SK-N-SH (cell line): Measurements from ENCODE around the gene CCDC187. TPM values are rescaled to one million over a fixed set of nuclear protein-coding genes. Genes with fewer than 3 reads are reported as not detected.

Experiments
- CTCF ChIA-PET: fragments of 300-600, 350-600 bp; formaldehyde crosslinking; extraction: SDS; loops from one replicate; lab custom pipeline; 2021; lab: Yijun Ruan, JAX
- POLR2A ChIA-PET: fragments of 350-600 bp; sonication (Branson Sonifier 250); formaldehyde crosslinking; extraction: SDS; loops from one replicate; lab custom pipeline; 2020; ENCODE audit warnings: antibody characterized with exemption, inconsistent platforms; lab: Yijun Ruan, JAX
- DNase-seq: peaks from one replicate; pipeline ENCODE4 v3.0.0; 2012
- H2AFZ ChIP-seq: fragments of 200-600 bp; sonication (generic); 2 replicates; pipeline ENCODE4 v1.8.1; 2016; ENCODE audit warnings: antibody characterized with exemption, mild to moderate bottlenecking, low read depth
- H3F3A ChIP-seq: fragments of 200-600 bp; sonication (generic); replicated peaks from 2 replicates; pipeline ENCODE3; 2016; ENCODE audit warnings: antibody characterized with exemption, mild to moderate bottlenecking; ENCODE audit not compliant: insufficient read depth
- H3K27ac ChIP-seq, 2 experiments: fragments of 200-500 bp in 1 of 2; fragments of 200-600 bp in 1 of 2; sonication (Bioruptor generic) in 1 of 2; sonication (generic), shearing (Covaris generic) in 1 of 2; 2 replicates each; pipeline versions ENCODE4 v1.5.1 to v1.6.1; 2014 to 2016; ENCODE audit warnings: low read depth in 2 of 2, inconsistent platforms in 1 of 2, low read length in 1 of 2, mild to moderate bottlenecking in 1 of 2, mixed read lengths in 1 of 2
- H3K27me3 ChIP-seq: fragments of 200-600 bp; sonication (generic), shearing (Covaris generic); 2 replicates; pipeline ENCODE4 v1.6.1; 2016; ENCODE audit warnings: mixed run types; ENCODE audit not compliant: insufficient read depth
- H3K36me3 ChIP-seq, 2 experiments: fragments of 200-500 bp in 1 of 2; fragments of 200-600 bp in 1 of 2; sonication (Bioruptor generic) in 1 of 2; sonication (generic) in 1 of 2; replicated peaks in 1 of 2; 2 replicates each; pipeline versions ENCODE3 to v1.5.1; 2014 to 2016; ENCODE audit warnings: low read length in 1 of 2, mild to moderate bottlenecking in 1 of 2; ENCODE audit not compliant: insufficient read depth in 2 of 2, control insufficient read depth in 1 of 2
- H3K4me1 ChIP-seq, 2 experiments: fragments of 200-500 bp in 1 of 2; fragments of 200-600 bp in 1 of 2; sonication (Bioruptor generic) in 1 of 2; sonication (generic), shearing (Covaris generic) in 1 of 2; 2 replicates each; pipeline versions ENCODE4 v1.5.1 to v1.6.1; 2014 to 2016; ENCODE audit warnings: low read depth in 1 of 2, low read length in 1 of 2, mixed run types in 1 of 2; ENCODE audit not compliant: insufficient read depth in 2 of 2, control insufficient read depth in 1 of 2
- H3K4me2 ChIP-seq: fragments of 200-600 bp; sonication (generic), shearing (Covaris generic); 2 replicates; pipeline ENCODE4 v1.6.1; 2017; ENCODE audit warnings: mixed run types
- H3K4me3 ChIP-seq, 2 experiments: fragments of 200-500 bp in 1 of 2; fragments of 200-600 bp in 1 of 2; sonication (Bioruptor generic) in 1 of 2; sonication (generic), shearing (Covaris generic) in 1 of 2; 2 replicates each; pipeline versions ENCODE4 v1.5.1 to v1.8.1; 2014 to 2016; ENCODE audit warnings: low read depth in 2 of 2, inconsistent platforms in 1 of 2, low read length in 1 of 2, mild to moderate bottlenecking in 1 of 2, mixed read lengths in 1 of 2, moderate library complexity in 1 of 2
- H3K79me2 ChIP-seq: fragments of 200-600 bp; sonication (generic); 2 replicates; pipeline ENCODE4 v1.8.1; 2017; ENCODE audit warnings: mild to moderate bottlenecking; ENCODE audit not compliant: insufficient read depth
- H3K9ac ChIP-seq: fragments of 200-600 bp; sonication (generic); 2 replicates; pipeline ENCODE4 v1.6.1; 2017; ENCODE audit warnings: mixed run types
- H3K9me2 ChIP-seq: fragments of 200-600 bp; sonication (generic); 2 replicates; pipeline ENCODE4 v1.6.1; 2017; ENCODE audit warnings: mixed run types
- H3K9me3 ChIP-seq: fragments of 200-600 bp; sonication (generic); 2 replicates; pipeline ENCODE4 v1.6.1; 2017; ENCODE audit warnings: mixed run types, mild to moderate bottlenecking, moderate library complexity
- H4K20me1 ChIP-seq: fragments of 200-600 bp; sonication (generic); 2 replicates; pipeline ENCODE4 v1.6.1; 2017; ENCODE audit warnings: mild to moderate bottlenecking, mixed run types; ENCODE audit not compliant: insufficient read depth
- CHD2 ChIP-seq: fragments of 150-350 bp; IDR thresholded peaks from 2 replicates; pipeline ENCODE4 v1.6.1; 2018; ENCODE audit warnings: low read length; ENCODE audit not compliant: partially characterized antibody
- ELF1 ChIP-seq: IDR thresholded peaks from 2 replicates; pipeline ENCODE4 v1.4.0; 2012
- EP300 ChIP-seq, 2 experiments: IDR thresholded peaks; 2 replicates each; pipeline versions ENCODE4 v1.4.0 to v1.6.1; 2012; ENCODE audit warnings: borderline replicate concordance in 1 of 2, low read depth in 1 of 2, low read length in 1 of 2
- EZH2phosphoT487 ChIP-seq: fragments of 200-600 bp; sonication (generic); IDR thresholded peaks from 2 replicates; pipeline ENCODE4 v1.6.1; 2017; ENCODE audit warnings: low read depth, mixed run types, mild to moderate bottlenecking, antibody characterized with exemption, moderate library complexity, borderline replicate concordance
- FOSL2 ChIP-seq: IDR thresholded peaks from 2 replicates; pipeline ENCODE4 v1.4.0; 2012; ENCODE audit warnings: low read depth, mild to moderate bottlenecking, moderate library complexity, borderline replicate concordance
- FOXJ3 ChIP-seq: sonication (generic); formaldehyde crosslinking; IDR thresholded peaks from 2 replicates; pipeline ENCODE4 v1.5.1; 2020; ENCODE audit warnings: mild to moderate bottlenecking, missing genetic modification reagents
- GABPA ChIP-seq: IDR thresholded peaks from 2 replicates; pipeline ENCODE4 v1.4.0; 2012; ENCODE audit warnings: low read depth, mild to moderate bottlenecking
- GATA2 ChIP-seq: sonication (generic); formaldehyde crosslinking; IDR thresholded peaks from 2 replicates; pipeline ENCODE4 v1.5.0; 2020; ENCODE audit warnings: mild to moderate bottlenecking, missing genetic modification reagents
- IRF3 ChIP-seq: fragments of 150-350 bp; IDR thresholded peaks from 2 replicates; pipeline ENCODE4 v1.6.1; 2016; ENCODE audit warnings: mild to moderate bottlenecking, low read depth, low read length
- JUND ChIP-seq: IDR thresholded peaks from 2 replicates; pipeline ENCODE4 v1.4.0; 2012
- MXI1 ChIP-seq: IDR thresholded peaks from 2 replicates; pipeline ENCODE4 v1.6.1; 2012; ENCODE audit warnings: mild to moderate bottlenecking, low read depth, low read length, improper control_type of control experiment
- SMC3 ChIP-seq: IDR thresholded peaks from 2 replicates; pipeline ENCODE4 v1.6.1; 2012; ENCODE audit warnings: low read depth, low read length, improper control_type of control experiment
- TAF1 ChIP-seq: IDR thresholded peaks from 2 replicates; pipeline ENCODE4 v1.6.1; 2012; ENCODE audit warnings: low read depth, mild to moderate bottlenecking, low read length, moderate library complexity, borderline replicate concordance
- TCF12 ChIP-seq: IDR thresholded peaks from 2 replicates; pipeline ENCODE4 v1.4.0; 2012
- TEAD4 ChIP-seq: IDR thresholded peaks from 2 replicates; pipeline ENCODE4 v1.4.0; 2012; ENCODE audit warnings: mild to moderate bottlenecking, borderline replicate concordance; ENCODE audit not compliant: insufficient read depth
- USF2 ChIP-seq: fragments of 150-350 bp; IDR thresholded peaks from 2 replicates; pipeline ENCODE4 v1.6.1; 2017; ENCODE audit warnings: antibody characterized with exemption, low read length, low read depth, borderline replicate concordance
- YY1 ChIP-seq: IDR thresholded peaks from 2 replicates; pipeline ENCODE4 v1.4.0; 2012; ENCODE audit warnings: low read depth, mild to moderate bottlenecking
- ZBTB33 ChIP-seq: IDR thresholded peaks from 2 replicates; pipeline ENCODE4 v1.4.0; 2012; ENCODE audit warnings: low read depth, borderline replicate concordance
- WGBS: methylation state at CpG from one replicate; pipeline ENCODE4 v1.1.6; 2017; ENCODE audit warnings: low lambda C conversion rate; 5-methylcytosine and 5-hydroxymethylcytosine counted together
- polyA plus RNA-seq, 3 experiments: library from polyadenylated mRNA; depleted of rRNA; stranded (reverse); fragments of >200 nt; gene quantifications; 2 replicates each; pipeline ENCODE4 v1.2.3, GENCODE V29; 2012
- TF ChIP-seq, protein P1 (sequence below): IDR thresholded peaks from 2 replicates; pipeline ENCODE4 v1.6.1; 2012; ENCODE audit warnings: mild to moderate bottlenecking, low read depth, low read length, moderate library complexity
- TF ChIP-seq, protein P2 (sequence below): IDR thresholded peaks from 2 replicates; pipeline ENCODE4; 2012

The CCDC187 gene
- polyA plus RNA-seq, 1 of the 3 experiments (the other 2 are of a cell fraction): not detected

DNA sequence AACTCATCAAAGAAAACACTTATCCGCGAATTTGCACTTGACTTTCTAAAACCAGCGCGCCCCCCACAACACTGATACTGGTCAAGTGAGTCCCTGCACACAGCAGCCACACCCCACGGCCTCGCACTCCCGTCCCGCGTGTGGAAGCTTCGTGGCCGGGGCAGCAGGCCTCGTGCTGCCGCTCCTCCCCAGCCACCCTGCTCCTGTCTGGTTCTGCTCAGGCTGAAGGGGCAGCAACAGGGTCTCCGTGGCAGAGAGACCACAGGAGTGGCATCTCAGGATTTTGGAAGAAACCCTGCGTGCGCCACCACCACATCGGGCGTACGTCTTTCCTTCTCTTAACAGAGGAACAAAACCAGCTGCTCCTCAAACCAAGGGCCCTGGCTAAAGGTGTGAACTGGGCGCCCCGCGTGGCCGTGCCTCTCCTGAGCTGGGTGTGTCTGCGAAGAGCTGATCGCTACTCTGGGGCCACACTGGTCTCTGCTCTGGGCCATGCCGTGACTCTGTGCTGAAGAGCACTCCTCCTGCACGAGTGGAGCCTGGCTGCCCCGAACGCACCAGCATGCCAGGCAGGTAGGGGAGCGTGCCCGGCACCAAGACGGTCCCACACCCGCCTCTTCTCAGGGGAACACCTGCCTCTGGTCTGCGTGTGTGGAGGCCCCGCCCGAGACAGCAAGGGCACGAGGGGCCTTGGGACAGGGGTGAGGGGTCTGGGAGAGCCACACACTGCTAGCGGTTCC lies 81.6 kb downstream of the CCDC187 start:
- no peak overlapping the region for H2AFZ ChIP-seq
- no peak overlapping the region for H3K27ac ChIP-seq
- TF ChIP-seq EZH2phosphoT487 (no peak), GATA2 (CRISPR knock-in tag) (no peak), ELF1 (no peak), TEAD4 (no peak), JUND (no peak), SMC3 (no peak), USF2 (no peak), CHD2 (no peak), TCF12 (no peak), IRF3 (no peak), MXI1 (no peak), TAF1 (no peak), GABPA (no peak), FOSL2 (no peak), FOXJ3 (no peak), ZBTB33 (no peak), EP300 (IDR thresholded peaks at IDR 0.05; ENCODE audit: borderline replicate concordance in 1 of 2, low read depth in 1 of 2, low read length in 1 of 2) (no peak), YY1 (no peak)
- TF ChIP-seq, protein P1, sequence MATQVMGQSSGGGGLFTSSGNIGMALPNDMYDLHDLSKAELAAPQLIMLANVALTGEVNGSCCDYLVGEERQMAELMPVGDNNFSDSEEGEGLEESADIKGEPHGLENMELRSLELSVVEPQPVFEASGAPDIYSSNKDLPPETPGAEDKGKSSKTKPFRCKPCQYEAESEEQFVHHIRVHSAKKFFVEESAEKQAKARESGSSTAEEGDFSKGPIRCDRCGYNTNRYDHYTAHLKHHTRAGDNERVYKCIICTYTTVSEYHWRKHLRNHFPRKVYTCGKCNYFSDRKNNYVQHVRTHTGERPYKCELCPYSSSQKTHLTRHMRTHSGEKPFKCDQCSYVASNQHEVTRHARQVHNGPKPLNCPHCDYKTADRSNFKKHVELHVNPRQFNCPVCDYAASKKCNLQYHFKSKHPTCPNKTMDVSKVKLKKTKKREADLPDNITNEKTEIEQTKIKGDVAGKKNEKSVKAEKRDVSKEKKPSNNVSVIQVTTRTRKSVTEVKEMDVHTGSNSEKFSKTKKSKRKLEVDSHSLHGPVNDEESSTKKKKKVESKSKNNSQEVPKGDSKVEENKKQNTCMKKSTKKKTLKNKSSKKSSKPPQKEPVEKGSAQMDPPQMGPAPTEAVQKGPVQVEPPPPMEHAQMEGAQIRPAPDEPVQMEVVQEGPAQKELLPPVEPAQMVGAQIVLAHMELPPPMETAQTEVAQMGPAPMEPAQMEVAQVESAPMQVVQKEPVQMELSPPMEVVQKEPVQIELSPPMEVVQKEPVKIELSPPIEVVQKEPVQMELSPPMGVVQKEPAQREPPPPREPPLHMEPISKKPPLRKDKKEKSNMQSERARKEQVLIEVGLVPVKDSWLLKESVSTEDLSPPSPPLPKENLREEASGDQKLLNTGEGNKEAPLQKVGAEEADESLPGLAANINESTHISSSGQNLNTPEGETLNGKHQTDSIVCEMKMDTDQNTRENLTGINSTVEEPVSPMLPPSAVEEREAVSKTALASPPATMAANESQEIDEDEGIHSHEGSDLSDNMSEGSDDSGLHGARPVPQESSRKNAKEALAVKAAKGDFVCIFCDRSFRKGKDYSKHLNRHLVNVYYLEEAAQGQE: no peak
- TF ChIP-seq, protein P2, sequence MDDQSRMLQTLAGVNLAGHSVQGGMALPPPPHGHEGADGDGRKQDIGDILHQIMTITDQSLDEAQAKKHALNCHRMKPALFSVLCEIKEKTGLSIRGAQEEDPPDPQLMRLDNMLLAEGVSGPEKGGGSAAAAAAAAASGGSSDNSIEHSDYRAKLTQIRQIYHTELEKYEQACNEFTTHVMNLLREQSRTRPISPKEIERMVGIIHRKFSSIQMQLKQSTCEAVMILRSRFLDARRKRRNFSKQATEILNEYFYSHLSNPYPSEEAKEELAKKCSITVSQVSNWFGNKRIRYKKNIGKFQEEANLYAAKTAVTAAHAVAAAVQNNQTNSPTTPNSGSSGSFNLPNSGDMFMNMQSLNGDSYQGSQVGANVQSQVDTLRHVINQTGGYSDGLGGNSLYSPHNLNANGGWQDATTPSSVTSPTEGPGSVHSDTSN: no peak
- H3K4me1 ChIP-seq: peaks cover 0 to 5% of the 10 kb centered on the region in 2 experiments; a peak in 1 of 4 replicates
- POLR2A ChIA-PET: no interaction called here
- peaks cover 7% of the 10 kb centered on the region; the same call in 1 of the 2 replicates for H3K79me2 ChIP-seq
- H3K4me3 ChIP-seq: no peak overlapping the region
- H4K20me1 ChIP-seq: peaks cover 37% of the 10 kb centered on the region
- no peaks in the 10 kb centered on the region for H3K9me3 ChIP-seq
- DNase-seq: no peak
- peaks cover 0 to 36% of the 10 kb centered on the region in 2 experiments for H3K36me3 ChIP-seq
- no peaks in the 10 kb centered on the region for H3F3A ChIP-seq
- CTCF ChIA-PET: interaction anchor here (1.5 to 1.6 kb wide), 2 partner anchors 88 to 90 kb away, joined by 3 to 4 read pairs; no protein-coding TSS in a partner anchor
- no peak overlapping the region for H3K9ac ChIP-seq
- H3K4me2 ChIP-seq: no peak overlapping the region
- H3K27me3 ChIP-seq: no peaks in the 10 kb centered on the region
- no peaks in the 10 kb centered on the region for H3K9me2 ChIP-seq
- 95% methylated on average over 26 of the region's 38 CpGs for WGBS
